NT2/D1 (cell line): ENCODE results near the gene CLEC9A.

Source experiments
- YY1 ChIP-seq: IDR thresholded peaks from 2 replicates; pipeline ENCODE4 v1.6.1; 2011; ENCODE audit not compliant: insufficient read length, insufficient read depth
- ZNF274 ChIP-seq: IDR thresholded peaks from 2 replicates; pipeline ENCODE4 v1.6.1; 2011; ENCODE audit warnings: mild to moderate bottlenecking, low read depth, low read length

DNA sequence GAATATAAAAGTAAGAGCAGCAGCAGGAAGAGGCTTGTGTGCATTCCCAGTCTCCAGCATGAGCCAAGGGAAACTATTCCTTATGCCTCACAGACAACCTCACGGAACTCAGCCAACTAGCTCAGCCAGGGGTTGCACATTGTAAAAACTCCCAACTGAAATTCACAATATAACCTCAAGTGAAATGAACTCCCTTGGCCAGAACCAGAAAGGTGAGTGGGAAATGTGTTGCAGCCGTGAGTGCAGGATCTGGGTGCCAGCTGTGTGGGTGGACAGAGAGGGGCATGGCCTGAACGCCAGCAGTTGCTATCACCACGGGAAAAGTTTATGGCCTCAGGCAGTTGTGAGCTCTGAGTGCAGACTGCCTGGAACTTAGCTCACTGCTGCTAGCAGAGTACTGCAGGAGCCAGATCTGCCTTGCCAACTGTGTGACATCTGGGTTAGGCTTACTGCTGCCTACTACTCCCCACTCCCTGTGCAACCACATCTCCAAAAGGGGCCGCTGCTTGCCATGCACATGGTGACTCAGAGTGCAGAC, 70.6 kb downstream of the CLEC9A start:
- TF ChIP-seq ZNF274 (no peak), YY1 (no peak)
